GM19238 (cell line): ENCODE data around the gene EPN2.

Source experiments
- DNase-seq: peaks from one replicate; pipeline ENCODE4 v3.0.0; 2011; ENCODE audit warnings: low spot score; ENCODE audit not compliant: insufficient read length

Gene EPN2

DNA sequence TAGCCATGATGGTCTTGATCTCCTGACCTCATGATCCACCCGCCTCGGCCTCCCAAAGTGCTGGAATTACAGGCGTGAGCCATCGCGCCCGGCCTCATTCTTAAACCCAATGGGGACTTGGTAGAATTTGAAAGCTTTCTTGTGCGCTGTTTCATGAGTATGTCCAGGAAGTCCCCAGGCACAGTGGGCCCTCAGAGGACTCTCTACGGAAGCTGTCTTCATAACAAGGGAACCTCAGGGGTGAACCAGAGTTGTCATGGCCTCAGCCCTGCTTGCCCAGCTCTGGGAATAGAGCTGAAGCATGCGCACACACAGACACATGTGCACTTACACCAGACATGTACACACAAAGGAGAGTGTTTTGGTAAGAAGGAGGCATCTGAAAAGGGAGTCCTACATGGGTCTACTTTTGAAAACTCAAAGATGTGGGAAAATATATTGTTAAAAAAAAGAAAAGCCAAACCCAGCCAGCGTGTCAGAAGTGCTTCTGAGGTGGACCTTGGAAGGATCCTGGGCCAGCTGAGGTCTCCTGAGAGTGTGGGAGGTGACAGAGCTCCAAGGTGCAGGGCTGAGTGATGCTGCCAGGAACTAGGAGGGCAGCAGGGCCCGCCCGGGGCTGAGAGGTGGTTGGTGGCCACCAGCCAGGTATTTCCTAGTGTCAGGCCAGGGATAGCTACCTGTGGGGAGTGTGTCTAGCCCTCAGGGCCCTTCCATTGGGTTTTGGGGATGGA lies 54.6 kb downstream of the EPN2 start:
- DNase-seq = no peak

DNA sequence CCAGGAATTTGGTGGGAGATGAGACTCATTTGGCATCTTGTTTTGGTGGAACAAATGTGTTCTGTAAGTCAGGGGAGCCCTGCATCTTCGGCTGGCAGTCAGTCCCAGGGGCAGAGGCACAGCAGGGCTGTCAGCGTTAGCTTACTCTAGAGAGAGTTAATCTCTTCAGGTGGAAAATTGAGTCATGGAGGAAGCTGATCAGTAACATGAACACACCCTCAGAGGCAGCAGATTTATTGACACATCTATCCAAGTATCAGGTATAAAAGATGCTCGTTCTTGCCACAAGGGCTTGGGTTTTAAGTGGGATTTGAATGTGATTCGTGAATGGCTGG lies 55.2 kb downstream of the EPN2 start:
- no peak for DNase-seq

DNA sequence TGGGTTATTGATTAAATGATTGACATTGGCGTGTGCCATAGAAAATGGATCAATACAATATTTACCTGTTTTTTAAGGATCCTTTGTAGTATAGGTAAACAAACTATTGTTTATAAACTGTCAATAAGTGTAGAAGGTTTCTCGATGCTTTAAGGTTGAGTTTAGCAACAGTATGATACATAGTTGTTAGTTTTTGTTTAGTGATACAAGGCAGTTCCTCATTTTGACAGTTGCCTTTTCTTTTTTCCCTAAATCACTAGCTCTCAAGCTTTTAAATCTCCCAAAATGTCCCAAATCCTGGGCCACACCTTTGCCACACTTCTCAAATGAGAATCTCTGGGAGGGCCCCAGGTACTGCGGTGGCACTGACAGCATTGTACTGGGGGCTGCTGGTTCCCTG lies 57.3 kb downstream of the EPN2 start:
- DNase-seq = no peak

DNA sequence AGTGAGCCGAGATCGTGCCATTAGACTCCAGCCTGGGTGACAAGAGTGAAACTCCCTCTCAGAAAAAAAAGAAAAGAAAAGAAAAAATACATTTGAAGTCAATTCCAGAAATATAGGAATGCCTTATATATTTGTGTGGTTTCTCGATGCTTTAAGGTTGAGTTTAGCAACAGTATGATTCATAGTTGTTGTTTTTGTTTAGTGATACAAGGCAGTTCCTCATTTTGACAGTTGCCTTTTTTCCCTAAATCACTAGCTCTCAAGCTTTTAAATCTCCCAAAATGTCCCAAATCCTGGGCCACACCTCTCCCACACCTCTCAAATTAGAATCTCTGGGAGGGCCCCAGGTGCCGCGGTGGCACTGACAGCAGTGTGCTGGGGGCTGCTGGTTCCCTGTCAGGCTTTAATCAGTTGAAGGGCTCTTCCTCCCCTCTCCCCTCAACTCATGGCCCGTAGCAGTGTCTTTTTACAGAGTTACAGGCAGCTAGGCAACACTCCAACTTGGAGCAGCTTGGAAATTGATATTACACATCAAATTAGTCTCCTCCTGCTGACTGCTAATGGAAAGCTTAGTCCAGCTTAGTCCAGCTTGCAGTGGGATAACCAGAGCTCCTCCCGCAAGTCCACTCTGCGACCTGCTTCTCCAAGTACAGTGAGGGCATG lies 58.4 kb downstream of the EPN2 start:
- no peak for DNase-seq

DNA sequence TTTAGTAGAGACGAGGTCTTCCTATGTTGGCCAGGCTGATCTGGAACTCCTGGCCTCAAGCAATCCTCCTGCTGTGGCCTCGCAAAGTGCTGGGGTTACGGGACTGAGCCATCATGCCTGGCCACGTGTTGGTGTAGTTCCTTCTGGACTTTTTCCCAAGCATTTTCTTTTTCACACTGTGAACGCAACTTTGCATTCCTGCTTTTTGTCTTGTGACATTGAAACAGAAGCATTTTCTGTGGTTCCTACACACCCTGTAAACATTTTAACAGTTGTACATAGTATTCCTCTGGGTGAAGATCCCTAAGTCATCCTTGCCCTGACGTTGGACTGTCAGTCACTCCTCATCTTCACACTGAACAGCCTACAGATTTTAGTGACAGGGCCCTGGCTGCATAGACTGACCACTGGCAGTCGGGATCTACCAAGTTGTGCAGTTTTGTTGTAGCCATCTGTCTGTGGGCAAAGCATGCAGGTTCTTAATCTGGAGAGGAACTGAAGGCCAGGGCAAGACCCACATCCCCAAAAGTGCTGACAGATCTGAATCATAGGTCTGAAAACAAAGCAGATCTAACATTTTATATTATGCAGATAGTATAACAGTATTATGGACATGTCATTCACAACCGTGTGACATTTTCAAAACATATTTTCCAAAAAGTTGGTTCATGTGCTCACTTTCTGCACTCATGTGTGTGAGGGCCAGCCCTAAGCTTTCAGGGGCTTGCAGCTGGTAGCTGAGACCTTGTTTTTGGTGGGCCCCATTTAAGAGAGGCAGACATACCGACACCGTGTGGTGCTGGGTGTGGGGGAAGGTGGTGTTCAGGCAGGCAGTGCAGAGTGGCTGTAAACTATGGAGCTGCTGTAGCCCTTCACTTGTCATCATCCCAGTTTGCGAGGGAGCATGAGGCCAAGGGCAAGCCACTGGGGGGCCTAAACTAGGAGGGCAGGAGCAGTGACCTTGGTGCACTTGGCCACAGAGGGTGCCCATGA lies 59.9 kb downstream of the EPN2 start:
- DNase-seq = no peak

DNA sequence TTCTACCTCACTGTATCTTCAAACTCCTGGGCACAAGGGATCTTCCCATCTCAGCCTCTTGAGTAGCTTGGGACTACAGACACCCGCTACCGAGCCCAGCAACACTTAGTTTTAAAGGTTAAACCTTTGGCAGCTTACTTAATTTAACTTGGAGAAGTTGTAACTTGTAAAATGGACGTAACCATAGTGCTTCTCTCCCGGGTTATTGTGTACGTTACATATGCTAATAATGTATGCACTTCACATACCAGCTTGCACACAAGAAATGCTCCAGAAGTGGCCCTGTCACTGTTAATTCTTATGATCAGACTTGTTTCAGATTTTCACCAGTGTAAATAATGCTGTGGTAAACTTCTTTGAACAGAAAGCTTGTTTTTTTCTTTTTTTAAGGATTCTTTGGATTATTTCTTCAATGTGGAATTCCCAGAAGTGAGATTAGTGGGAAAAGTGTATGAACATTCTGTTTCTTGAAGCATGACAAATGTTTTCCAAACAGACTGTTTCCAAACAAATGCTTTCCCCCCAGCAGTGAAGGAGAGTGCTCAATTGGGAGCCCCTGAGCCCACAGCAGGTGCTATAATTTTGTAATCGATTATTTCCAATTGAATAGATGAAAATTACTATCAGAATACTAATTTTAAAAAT lies 61.5 kb downstream of the EPN2 start:
- DNase-seq = no peak

DNA sequence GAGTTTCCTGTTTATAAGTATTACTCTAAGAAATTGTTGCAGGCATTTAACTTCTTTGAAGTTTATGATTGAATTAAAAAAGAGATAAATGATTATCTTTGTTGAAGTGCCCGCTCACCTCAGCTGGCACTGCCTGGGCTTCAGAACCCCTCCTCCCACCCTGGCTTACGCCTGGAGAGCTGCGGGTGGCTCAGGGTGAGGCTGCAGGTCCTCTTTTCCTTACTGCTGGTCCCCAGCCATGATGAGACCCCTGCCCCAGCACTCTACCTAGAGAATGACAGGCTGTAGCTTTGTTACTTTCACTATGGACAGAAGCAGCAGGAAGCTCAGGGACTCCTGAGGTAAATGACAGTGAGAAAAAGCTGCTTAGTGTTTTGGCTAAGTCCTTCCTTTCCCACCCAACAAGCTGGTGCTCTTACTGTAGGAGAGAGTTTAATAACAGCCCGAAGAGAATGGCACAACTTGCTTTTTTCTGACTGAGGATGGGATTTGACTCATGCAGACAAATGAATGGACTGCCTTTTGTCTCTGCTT lies 62.1 kb downstream of the EPN2 start:
- DNase-seq = no peak

DNA sequence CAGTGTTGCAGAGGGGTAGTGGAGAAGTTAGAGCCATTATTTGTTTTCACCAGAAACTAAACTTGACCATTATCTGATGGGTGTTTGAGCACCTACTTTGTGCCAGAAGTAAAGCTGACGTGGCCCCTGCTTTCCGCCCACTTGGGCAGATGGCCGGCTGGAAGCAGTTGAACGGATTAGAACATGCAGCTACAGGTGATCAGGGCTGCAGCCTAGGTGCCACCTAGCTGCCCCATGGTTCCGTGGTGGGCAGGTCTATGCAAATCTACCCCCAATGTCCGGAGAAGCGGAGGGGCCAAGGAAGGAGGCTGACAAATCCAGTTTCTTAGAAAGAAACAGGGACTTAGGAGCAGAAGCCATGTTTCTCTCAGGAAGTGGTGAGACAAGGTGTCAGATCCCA lies 62.7 kb downstream of the EPN2 start:
- DNase-seq = no peak

DNA sequence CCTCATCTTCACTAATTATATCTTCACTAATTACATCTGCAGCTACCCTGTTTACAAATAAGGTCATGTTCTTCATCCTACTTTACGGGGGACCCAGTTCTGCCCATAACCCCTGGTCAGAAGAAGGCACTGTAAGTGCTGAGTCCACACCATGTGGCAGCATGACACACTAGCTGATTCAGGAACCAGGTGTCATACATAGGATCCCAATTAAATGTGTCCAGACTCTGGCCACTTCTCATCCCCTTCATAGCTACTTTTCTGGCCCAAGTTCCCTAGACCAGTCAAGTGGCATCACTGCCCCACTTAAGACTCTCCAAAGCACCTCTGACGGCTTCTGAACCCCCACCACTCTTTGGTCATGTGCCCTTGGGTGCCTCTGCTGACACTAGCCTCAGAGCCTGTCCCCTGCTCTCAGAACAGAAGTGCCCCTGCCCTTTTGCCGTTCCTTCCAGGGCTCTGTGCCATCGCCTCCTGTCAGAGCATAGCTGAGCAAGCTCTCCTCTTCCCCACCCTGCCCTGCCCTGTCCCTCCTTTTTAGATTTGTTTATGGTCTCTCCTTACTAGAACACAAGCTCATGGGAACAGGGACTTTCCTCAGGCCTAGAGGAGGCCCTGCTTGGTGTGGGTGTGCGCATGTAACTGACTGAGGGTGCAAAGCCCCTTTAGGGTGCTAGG lies 64.2 kb downstream of the EPN2 start:
- DNase-seq = no peak

DNA sequence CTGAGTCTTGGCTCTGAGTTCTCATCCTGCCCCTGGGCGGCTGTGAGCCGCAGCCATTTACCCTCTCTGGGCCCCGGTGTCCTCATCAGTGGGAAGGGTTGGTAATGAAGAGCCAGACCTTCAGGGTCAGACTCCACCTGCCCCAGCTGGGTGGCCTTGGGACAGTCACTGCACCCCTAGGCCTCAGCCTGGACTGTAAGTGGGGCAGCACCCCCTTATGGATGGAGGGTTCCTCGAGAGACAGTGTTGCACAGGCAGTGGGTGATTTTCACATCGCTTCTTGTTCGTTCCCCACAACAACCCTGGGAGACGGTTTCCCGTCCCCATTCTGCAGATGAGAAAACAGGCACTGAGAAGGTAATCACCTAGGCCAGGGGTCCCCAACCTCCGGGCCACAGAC lies 64.8 kb downstream of the EPN2 start:
- DNase-seq = no peak

DNA sequence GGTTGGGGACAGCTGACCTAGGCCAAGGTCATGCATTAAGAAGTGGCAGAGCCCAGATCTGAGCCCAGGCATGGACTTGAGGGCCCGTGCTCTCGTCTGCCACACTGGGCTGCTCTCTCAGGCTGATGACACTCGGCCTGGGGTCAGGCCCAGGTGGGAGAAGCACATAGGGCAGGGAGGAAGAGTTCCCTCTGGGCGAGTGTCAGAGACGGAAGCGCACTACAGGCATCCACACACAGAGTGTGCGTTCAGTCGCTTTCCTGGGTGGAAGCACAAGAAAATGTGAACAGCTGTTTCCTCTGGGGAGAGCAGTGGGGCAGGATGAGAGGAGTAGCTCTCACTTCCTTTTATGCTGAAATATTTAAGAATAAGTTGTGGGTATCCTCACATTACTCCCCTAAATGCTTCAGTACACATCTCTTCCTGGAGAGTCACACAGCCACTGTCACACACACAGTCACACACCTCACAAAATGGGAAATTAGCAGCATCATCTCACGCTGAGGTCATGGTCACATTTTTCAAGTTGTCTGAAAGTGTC lies 65.7 kb downstream of the EPN2 start:
- DNase-seq = no peak

DNA sequence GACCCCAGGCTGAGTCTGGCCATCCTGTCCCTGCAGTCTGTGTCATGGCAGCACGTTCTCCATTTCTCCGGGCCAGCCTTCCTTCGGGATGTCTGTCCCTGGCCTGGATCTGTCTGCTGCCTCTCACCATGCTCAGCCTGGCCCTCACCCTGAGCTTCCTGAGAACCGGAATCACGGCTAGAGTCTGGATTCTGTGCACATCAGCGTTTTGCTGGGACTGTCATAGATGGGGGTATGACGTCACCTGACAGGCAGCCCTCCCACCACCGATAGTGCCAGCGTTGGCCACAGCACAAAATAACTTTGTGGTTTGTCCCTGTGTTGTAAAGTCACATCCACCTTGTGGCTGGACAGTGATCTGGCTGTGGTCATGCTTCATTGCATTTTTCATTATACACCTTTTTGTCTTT lies 66.2 kb downstream of the EPN2 start:
- DNase-seq = no peak

DNA sequence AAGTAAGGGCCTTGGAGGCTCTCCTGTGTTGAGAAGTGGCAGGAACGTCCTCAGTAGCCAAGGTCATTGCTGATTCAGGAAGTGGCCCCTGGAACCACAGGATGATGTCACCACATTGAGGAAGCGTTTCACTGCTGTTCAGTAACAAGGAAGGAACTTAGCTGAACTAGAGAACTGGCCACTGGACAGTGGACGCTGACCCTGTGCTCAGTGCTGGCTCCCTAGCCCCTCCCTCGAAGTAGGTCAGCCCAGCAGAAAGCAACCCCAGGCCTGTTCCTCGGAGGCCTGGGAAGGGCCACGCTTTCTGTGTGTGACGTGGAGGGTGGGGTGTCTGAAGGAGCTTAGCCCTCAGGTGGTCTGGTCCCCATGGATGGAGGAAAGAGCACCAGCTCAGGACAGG lies 67.0 kb downstream of the EPN2 start:
- DNase-seq = no peak

DNA sequence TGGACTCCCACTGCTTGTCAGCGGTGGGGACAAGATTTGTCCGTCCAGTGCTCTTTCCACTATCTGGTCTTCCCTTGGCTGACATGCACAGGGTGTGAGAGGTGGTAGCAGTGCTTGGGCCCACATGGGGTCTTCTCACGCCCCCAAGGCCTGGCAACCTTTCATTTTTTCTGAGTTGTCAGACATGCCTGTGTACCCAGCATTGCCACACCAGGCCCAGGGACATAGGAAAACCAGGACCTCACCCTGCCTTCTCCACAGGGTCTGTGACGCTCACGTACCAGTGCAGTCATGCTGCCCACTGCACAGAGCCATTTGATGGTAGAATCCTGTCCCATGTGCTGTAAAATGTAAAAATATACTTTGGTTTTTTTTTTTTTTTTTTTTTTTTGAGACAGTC lies 67.6 kb downstream of the EPN2 start:
- no peak for DNase-seq

DNA sequence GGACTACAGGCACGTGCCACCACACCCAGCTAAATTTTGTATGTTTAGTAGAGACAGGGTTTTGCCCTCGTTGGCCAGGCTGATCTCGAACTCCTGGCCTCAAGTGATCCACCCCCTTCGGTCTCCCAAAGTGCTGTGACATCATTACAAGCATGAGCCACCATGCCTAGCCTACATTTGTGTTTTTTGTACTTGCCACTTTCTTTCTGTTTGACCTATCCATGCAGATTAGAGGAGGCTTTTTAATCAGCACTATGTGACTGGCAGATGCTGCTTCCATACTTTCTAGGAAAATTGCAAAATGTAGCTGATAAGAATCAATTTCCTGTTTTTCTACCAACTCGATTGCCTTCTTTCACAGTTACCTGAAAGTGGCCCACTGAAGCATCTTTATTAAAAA lies 68.1 kb downstream of the EPN2 start:
- DNase-seq = no peak

DNA sequence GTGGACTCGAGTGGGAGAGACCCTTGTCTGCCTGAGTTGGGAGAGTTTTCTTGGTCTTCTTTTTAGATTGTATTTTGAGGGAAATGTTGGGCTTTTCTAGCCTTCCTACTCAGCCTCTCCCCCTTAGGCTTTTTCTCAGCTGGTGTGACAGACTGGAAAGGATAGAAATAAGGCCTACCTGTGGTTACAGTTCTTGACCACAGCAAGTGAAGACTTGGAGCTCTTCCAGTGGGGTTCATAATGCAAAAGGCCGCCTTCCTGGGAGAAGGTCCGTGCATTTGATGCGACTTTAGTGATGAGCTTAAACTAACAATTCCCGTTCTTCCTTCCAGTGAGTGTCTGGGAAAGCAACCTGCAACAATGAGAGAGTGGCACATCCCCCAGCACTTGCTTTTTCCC lies 68.6 kb downstream of the EPN2 start:
- no peak for DNase-seq

DNA sequence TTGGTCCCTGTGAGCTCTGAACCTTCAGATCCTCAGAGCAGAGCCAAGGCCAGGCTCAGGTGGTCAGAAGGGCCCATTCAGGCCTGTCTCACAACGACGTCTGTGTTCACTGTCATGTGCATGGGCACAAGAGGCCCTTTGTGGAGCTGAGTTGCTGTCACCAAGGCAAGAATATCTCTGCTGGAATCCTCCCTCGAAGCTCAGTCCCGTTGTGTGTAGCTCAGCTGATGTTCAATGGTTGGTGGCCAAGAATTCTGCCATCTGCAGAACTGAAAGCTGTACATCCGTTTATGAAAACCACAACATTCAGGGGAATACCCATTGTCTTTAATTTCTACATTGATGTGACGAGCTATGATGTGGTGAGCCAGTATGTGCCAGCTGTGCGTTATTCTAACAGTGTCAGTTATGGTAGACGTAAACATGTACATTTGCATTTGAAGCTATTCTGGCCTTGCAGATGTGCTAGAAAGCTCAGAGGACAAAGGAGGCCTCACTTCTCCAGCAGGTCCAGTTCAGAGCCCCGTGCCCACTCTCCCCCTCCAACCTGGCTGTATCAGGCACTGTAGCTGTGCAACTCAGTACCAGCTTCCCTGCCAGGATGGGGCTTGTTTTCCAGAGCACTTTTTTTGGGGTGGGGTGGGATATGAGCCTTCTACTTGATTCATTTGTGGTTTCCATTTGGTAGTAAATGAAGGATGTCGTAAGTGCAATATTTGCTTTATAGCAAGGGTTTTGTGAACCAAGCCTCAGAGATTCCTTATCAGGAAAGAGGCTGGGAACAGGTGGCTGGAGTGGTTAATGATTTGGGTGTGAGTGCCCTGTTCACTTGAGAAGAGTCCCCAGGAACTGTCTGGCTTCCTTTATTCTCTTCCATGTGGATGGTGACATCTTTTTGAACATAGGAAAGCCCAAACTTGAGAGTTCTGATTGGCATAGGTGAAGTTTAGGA lies 69.3 kb downstream of the EPN2 start:
- peak; percentile 53 for DNase-seq

DNA sequence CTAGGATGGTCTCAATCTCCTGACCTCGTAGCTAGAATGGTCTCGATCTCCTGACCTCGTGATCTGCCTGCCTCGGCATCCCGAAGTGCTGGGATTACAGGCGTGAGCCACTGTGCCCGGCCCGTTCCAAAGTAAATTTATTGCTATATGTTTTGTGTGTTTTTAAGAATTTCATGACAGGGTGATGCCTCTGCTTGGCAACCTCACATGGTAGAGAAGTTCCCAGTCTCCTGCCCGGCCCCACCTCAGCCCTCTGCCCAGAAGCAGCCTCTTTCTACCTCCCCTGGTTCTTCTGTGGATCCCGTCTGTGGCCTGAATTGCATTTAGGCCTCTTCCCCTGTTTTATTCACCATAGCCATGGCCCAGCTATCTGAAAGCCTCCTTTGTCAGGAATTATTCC lies 70.4 kb downstream of the EPN2 start:
- no peak for DNase-seq

DNA sequence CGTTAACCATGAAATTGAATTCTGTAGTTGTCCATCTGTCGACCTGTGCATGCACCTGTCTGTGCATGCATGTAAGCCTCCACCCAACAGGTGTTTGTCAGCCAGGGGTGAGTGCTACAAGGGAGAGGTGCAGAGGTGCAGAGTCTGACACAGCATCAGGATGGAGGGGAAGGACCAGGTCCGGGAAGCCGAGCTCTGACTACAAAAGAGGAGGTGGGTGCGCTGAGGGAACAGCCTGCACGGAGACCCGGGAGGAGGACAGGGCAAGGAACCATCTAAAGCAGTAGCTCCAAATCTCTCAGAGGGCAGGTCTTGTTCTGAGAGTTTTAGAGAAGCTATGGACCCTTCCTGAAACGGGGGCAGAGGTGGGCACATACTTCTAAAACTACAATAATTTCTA lies 71.2 kb downstream of the EPN2 start:
- DNase-seq = no peak

DNA sequence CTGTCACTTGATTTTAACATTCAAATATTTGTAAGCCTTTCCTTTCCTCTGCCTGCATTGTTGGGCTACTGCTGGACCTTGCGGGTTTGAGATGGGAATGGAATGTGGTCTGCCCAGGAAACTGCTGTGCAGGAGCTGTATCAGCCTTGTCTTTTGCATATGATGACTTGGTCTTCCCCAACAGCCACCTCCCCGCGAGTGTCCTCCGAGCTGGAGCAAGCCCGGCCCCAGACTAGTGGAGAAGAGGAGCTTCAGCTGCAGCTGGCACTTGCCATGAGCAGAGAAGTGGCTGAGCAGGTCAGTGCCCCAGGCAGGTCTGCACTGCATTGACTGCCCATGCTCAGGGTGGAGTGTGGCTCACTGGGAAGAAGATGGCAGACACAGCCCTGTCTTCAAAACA lies 72.5 kb downstream of the EPN2 start:
- no peak for DNase-seq
